SK-N-SH (cell line): ENCODE results near the gene MED27. TPM values are rescaled to one million over a fixed set of nuclear protein-coding genes. Genes with fewer than 3 reads are reported as not detected.

Source experiments
- CTCF ChIA-PET: fragments of 300-600, 350-600 bp; formaldehyde crosslinking; extraction: SDS; loops from one replicate; lab custom pipeline; 2021; lab: Yijun Ruan, JAX
- POLR2A ChIA-PET: fragments of 350-600 bp; sonication (Branson Sonifier 250); formaldehyde crosslinking; extraction: SDS; loops from one replicate; lab custom pipeline; 2020; ENCODE audit warnings: antibody characterized with exemption, inconsistent platforms; lab: Yijun Ruan, JAX
- DNase-seq: peaks from one replicate; pipeline ENCODE4 v3.0.0; 2012
- H2AFZ ChIP-seq: fragments of 200-600 bp; sonication (generic); 2 replicates; pipeline ENCODE4 v1.8.1; 2016; ENCODE audit warnings: antibody characterized with exemption, mild to moderate bottlenecking, low read depth
- H3F3A ChIP-seq: fragments of 200-600 bp; sonication (generic); replicated peaks from 2 replicates; pipeline ENCODE3; 2016; ENCODE audit warnings: antibody characterized with exemption, mild to moderate bottlenecking; ENCODE audit not compliant: insufficient read depth
- H3K27ac ChIP-seq, 2 experiments: fragments of 200-500 bp in 1 of 2; fragments of 200-600 bp in 1 of 2; sonication (Bioruptor generic) in 1 of 2; sonication (generic), shearing (Covaris generic) in 1 of 2; 2 replicates each; pipeline versions ENCODE4 v1.5.1 to v1.6.1; 2014 to 2016; ENCODE audit warnings: low read depth in 2 of 2, inconsistent platforms in 1 of 2, low read length in 1 of 2, mild to moderate bottlenecking in 1 of 2, mixed read lengths in 1 of 2
- H3K27me3 ChIP-seq: fragments of 200-600 bp; sonication (generic), shearing (Covaris generic); 2 replicates; pipeline ENCODE4 v1.6.1; 2016; ENCODE audit warnings: mixed run types; ENCODE audit not compliant: insufficient read depth
- H3K36me3 ChIP-seq, 2 experiments: fragments of 200-500 bp in 1 of 2; fragments of 200-600 bp in 1 of 2; sonication (Bioruptor generic) in 1 of 2; sonication (generic) in 1 of 2; replicated peaks in 1 of 2; 2 replicates each; pipeline versions ENCODE3 to v1.5.1; 2014 to 2016; ENCODE audit warnings: low read length in 1 of 2, mild to moderate bottlenecking in 1 of 2; ENCODE audit not compliant: insufficient read depth in 2 of 2, control insufficient read depth in 1 of 2
- H3K4me1 ChIP-seq, 2 experiments: fragments of 200-500 bp in 1 of 2; fragments of 200-600 bp in 1 of 2; sonication (Bioruptor generic) in 1 of 2; sonication (generic), shearing (Covaris generic) in 1 of 2; 2 replicates each; pipeline versions ENCODE4 v1.5.1 to v1.6.1; 2014 to 2016; ENCODE audit warnings: low read depth in 1 of 2, low read length in 1 of 2, mixed run types in 1 of 2; ENCODE audit not compliant: insufficient read depth in 2 of 2, control insufficient read depth in 1 of 2
- H3K4me2 ChIP-seq: fragments of 200-600 bp; sonication (generic), shearing (Covaris generic); 2 replicates; pipeline ENCODE4 v1.6.1; 2017; ENCODE audit warnings: mixed run types
- H3K4me3 ChIP-seq, 2 experiments: fragments of 200-500 bp in 1 of 2; fragments of 200-600 bp in 1 of 2; sonication (Bioruptor generic) in 1 of 2; sonication (generic), shearing (Covaris generic) in 1 of 2; 2 replicates each; pipeline versions ENCODE4 v1.5.1 to v1.8.1; 2014 to 2016; ENCODE audit warnings: low read depth in 2 of 2, inconsistent platforms in 1 of 2, low read length in 1 of 2, mild to moderate bottlenecking in 1 of 2, mixed read lengths in 1 of 2, moderate library complexity in 1 of 2
- H3K79me2 ChIP-seq: fragments of 200-600 bp; sonication (generic); 2 replicates; pipeline ENCODE4 v1.8.1; 2017; ENCODE audit warnings: mild to moderate bottlenecking; ENCODE audit not compliant: insufficient read depth
- H3K9ac ChIP-seq: fragments of 200-600 bp; sonication (generic); 2 replicates; pipeline ENCODE4 v1.6.1; 2017; ENCODE audit warnings: mixed run types
- H3K9me2 ChIP-seq: fragments of 200-600 bp; sonication (generic); 2 replicates; pipeline ENCODE4 v1.6.1; 2017; ENCODE audit warnings: mixed run types
- H3K9me3 ChIP-seq: fragments of 200-600 bp; sonication (generic); 2 replicates; pipeline ENCODE4 v1.6.1; 2017; ENCODE audit warnings: mixed run types, mild to moderate bottlenecking, moderate library complexity
- H4K20me1 ChIP-seq: fragments of 200-600 bp; sonication (generic); 2 replicates; pipeline ENCODE4 v1.6.1; 2017; ENCODE audit warnings: mild to moderate bottlenecking, mixed run types; ENCODE audit not compliant: insufficient read depth
- CHD2 ChIP-seq: fragments of 150-350 bp; IDR thresholded peaks from 2 replicates; pipeline ENCODE4 v1.6.1; 2018; ENCODE audit warnings: low read length; ENCODE audit not compliant: partially characterized antibody
- CTCF ChIP-seq: fragments of 200-600 bp; sonication (generic); IDR thresholded peaks from 2 replicates; pipeline ENCODE4 v1.6.1; 2017; ENCODE audit warnings: antibody characterized with exemption, mild to moderate bottlenecking, moderate library complexity
- FOXJ3 ChIP-seq: sonication (generic); formaldehyde crosslinking; IDR thresholded peaks from 2 replicates; pipeline ENCODE4 v1.5.1; 2020; ENCODE audit warnings: mild to moderate bottlenecking, missing genetic modification reagents
- FOXM1 ChIP-seq: IDR thresholded peaks from 2 replicates; pipeline ENCODE4 v1.4.0; 2012; ENCODE audit warnings: low read depth, mild to moderate bottlenecking
- GABPA ChIP-seq: IDR thresholded peaks from 2 replicates; pipeline ENCODE4 v1.4.0; 2012; ENCODE audit warnings: low read depth, mild to moderate bottlenecking
- IRF3 ChIP-seq: fragments of 150-350 bp; IDR thresholded peaks from 2 replicates; pipeline ENCODE4 v1.6.1; 2016; ENCODE audit warnings: mild to moderate bottlenecking, low read depth, low read length
- MAX ChIP-seq: IDR thresholded peaks from 2 replicates; pipeline ENCODE4 v1.4.0; 2012; ENCODE audit warnings: low read depth
- MXI1 ChIP-seq: IDR thresholded peaks from 2 replicates; pipeline ENCODE4 v1.6.1; 2012; ENCODE audit warnings: mild to moderate bottlenecking, low read depth, low read length, improper control_type of control experiment
- RAD21 ChIP-seq: IDR thresholded peaks from 2 replicates; pipeline ENCODE4 v1.6.1; 2012; ENCODE audit warnings: mild to moderate bottlenecking, low read length
- RCOR1 ChIP-seq: fragments of 150-350 bp; IDR thresholded peaks from 2 replicates; pipeline ENCODE4 v1.6.1; 2017; ENCODE audit warnings: antibody characterized with exemption, low read length
- REST ChIP-seq: IDR thresholded peaks from 2 replicates; pipeline ENCODE4 v1.6.1; 2012; ENCODE audit warnings: mild to moderate bottlenecking, low read depth, low read length, moderate library complexity
- RXRA ChIP-seq: IDR thresholded peaks from 2 replicates; pipeline ENCODE4 v1.4.0; 2012; ENCODE audit warnings: low read depth, mild to moderate bottlenecking, borderline replicate concordance
- SIN3A ChIP-seq: IDR thresholded peaks from 2 replicates; pipeline ENCODE4 v1.6.1; 2012; ENCODE audit warnings: low read depth, mild to moderate bottlenecking, low read length, moderate library complexity, borderline replicate concordance
- TAF1 ChIP-seq: IDR thresholded peaks from 2 replicates; pipeline ENCODE4 v1.6.1; 2012; ENCODE audit warnings: low read depth, mild to moderate bottlenecking, low read length, moderate library complexity, borderline replicate concordance
- TCF12 ChIP-seq: IDR thresholded peaks from 2 replicates; pipeline ENCODE4 v1.4.0; 2012
- USF1 ChIP-seq: IDR thresholded peaks from 2 replicates; pipeline ENCODE4 v1.4.0; 2012; ENCODE audit warnings: low read depth, borderline replicate concordance
- WGBS: methylation state at CpG from one replicate; pipeline ENCODE4 v1.1.6; 2017; ENCODE audit warnings: low lambda C conversion rate; 5-methylcytosine and 5-hydroxymethylcytosine counted together
- polyA plus RNA-seq, 3 experiments: library from polyadenylated mRNA; depleted of rRNA; stranded (reverse); fragments of >200 nt; gene quantifications; 2 replicates each; pipeline ENCODE4 v1.2.3, GENCODE V29; 2012

Gene MED27
- polyA plus RNA-seq, 1 of the 3 experiments (the other 2 are of a cell fraction): 35.0 TPM

GRCh38 chr9:131862261-131862660 lies 217.4 kb downstream of the MED27 start:
- Histone ChIP-seq H3K27ac (no peak overlapping the region), H3K36me3 (peaks cover 0 to 14% of the 10 kb centered on the region in 2 experiments), H3K9me3 (no peaks in the 10 kb centered on the region), H3K9ac (no peak overlapping the region), H3K4me1 (peaks cover 0 to 3% of the 10 kb centered on the region in 2 experiments; a peak in 1 of 4 replicates), H3K9me2 (no peaks in the 10 kb centered on the region), H2AFZ (no peak overlapping the region), H3K4me2 (no peak overlapping the region), H4K20me1 (no peaks in the 10 kb centered on the region), H3K4me3 (no peak overlapping the region), H3K79me2 (no peaks in the 10 kb centered on the region), H3K27me3 (no peaks in the 10 kb centered on the region), H3F3A (no peaks in the 10 kb centered on the region)
- DNase-seq: no peak
- CTCF ChIA-PET: interaction anchor here (0.9 to 1.5 kb wide), 2 partner anchors 10 to 24 kb away, joined by 4 to 5 read pairs; no protein-coding TSS in a partner anchor
- POLR2A ChIA-PET: no interaction called here
- 85% methylated on average over 12 of the region's 18 CpGs for WGBS
- TF ChIP-seq FOXJ3 (CRISPR knock-in tag): no peak
- TF ChIP-seq SIN3A: no peak
- TF ChIP-seq GABPA: no peak
- TF ChIP-seq RAD21: no peak
- no peak for TF ChIP-seq CHD2
- no peak for TF ChIP-seq MXI1
- TF ChIP-seq CTCF: no peak
- no peak for TF ChIP-seq TCF12
- no peak for TF ChIP-seq FOXM1
- TF ChIP-seq USF1: no peak
- TF ChIP-seq IRF3: no peak
- no peak for TF ChIP-seq RCOR1
- TF ChIP-seq MAX: no peak
- TF ChIP-seq RXRA: no peak
- TF ChIP-seq TAF1: no peak
- no peak for TF ChIP-seq REST
